HG03139 (cell line): ENCODE data around the gene CLK3.
"Not testable (repeated sequence)": the region's sequence is repeated elsewhere in the genome, so short reads cannot be mapped to it uniquely, and the experiment has no call there.

Source experiments
- ATAC-seq: cut with Tn5 transposase; IDR thresholded peaks from one replicate; pipeline ENCODE4 v1.9.1; 2021; ENCODE audit not compliant: unreplicated experiment

The CLK3 gene

DNA sequence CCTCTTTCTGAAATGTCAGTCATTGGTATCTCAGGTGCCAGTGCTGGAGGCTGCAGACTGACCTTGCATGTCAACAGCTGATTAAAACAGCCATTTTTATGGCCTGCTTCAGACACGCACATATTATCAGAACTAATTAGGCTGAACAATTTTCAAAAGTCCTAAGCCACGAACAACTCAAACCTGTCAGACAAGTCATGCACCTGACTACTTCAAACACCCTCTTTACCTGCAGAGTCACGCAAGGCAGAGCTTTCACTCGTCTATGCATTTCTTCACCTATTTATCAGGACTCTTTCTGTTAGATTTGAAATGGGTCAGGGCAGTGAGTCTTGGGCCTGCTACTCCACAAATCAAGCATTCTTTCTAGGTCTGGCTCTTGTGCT lies 26.7 kb downstream of the CLK3 start:
- ATAC-seq: no peak

DNA sequence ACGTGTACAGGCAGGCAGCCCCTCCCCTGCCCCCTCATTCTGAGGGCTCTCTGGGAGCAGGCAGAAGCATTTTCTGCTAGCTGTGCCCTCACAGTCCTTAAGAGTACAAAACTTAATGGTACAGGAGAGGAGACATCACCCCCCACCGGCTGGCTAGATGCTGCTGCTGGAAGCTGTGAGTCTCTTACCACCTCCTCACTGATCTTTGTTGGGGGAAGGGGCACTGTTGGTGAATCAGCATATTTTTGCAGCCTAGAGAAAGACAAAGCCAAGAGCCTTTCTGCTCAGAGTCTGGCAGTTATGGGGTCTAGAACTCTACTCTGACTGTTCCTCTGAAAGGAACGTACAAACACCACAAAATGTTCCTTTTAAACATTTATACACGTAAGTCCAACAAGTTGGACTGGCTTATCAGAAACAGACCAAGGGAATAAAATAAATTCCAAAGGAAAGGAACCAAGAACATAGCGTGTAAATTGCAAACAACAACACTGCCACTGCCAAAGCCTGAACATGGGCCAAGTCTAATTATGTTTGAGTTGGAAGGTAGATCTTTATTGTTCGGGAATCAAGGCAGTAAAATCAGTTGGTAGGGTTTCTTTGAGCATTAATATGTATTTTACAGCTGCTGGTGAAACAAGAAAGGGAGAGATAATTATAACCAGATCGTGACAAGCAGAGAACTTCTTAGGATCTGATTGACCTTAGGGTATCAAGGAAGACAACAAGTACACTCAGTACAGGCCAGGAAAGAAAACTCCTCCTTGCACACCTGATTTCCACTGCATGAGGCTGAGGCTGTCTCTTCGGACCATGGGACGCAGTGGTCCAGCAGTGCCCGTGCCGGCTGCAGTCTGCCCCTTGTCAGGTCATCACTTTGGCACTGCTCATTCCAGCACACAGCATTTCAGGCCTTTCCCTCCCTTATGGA lies 27.4 kb downstream of the CLK3 start:
- no peak for ATAC-seq

- ATAC-seq: no peak
Observed at GRCh38 chr15:74643665-74644204, 28.1 kb downstream of the CLK3 start.

DNA sequence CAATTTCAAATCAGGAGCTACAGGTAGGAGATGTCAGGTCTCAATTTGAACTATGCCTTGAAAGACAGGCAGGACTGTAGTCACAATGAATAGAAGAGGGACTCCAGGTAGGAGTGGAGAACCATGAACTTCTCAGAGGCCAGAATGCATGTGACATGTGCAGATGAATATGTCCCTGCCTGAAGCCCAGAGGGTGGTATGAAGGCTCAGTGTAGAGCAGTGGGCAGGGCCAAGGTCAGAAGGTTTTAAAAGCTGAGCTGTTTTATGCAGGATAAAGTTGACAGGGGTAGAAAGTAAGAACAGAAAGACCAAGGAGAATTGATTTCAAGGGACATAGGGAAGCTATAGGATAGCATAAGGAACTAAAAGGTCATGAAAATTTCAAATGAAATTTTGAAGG lies 30.8 kb downstream of the CLK3 start:
- no peak for ATAC-seq

DNA sequence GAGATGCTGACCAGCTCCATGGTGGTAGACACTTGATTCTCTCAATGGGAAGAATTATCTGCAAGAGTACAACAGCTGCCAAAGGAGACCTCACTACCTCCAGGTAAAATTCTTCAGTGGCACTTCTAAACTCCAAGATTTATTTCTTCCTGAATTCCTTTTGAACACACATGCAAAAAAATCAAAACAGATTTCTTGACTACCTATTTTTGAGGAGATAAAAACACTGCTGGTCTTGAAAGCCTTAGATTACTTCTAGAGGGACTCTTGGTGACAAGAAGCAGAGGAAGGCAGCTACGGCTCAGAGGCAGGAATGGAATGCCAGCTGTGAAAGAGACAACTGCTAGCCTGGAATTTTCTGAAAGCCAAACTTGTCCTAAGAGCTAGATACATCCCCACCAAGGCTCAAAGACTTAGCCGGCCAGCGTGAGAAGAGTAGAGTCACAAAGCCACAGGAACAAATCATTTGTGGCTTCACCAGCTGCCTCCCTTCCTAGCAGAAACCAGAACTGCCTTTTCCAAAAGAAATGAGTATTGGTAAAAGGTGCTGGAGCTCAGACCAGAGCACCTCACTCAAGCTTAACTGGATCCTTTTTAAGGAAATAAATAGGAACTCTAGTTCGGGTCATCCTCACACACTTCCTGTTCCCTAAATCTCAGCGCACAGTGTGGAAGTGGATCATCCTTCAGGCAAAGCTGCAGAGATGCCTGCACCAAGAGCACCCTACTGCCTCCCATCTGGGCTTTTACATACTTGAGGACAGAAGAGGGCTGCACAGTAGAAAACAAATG lies 32.6 kb downstream of the CLK3 start:
- ATAC-seq: no peak

DNA sequence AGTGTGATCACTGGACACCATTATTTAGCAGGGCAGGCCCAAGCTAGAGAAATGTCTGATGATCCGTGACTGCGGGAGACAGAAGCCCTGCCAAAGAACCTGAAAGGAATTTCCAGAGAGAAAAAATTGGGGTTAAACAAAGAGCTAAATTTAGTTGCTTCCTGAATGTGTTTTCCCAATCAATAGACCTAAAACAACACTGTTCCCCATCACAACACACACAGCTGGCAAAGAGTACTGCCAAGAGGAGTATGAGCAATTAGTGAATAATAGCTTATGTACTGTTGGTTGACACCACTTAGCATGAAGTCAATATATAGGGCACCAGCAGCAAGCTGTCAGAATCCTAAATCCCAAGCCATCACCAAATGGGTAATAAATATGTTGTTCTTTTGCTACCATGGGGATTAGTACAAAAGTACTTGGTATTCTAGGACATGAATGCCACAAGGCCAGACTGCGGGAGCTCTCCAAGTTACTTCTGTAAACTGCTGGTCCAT lies 35.7 kb downstream of the CLK3 start:
- no peak for ATAC-seq

GRCh38 chr15:74653426-74654102 lies 37.9 kb downstream of the CLK3 start:
- no peak for ATAC-seq

GRCh38 chr15:74655424-74655823 lies 39.8 kb downstream of the CLK3 start:
- ATAC-seq: no peak

- no peak for ATAC-seq
Observed at GRCh38 chr15:74656935-74657535, 41.4 kb downstream of the CLK3 start.

DNA sequence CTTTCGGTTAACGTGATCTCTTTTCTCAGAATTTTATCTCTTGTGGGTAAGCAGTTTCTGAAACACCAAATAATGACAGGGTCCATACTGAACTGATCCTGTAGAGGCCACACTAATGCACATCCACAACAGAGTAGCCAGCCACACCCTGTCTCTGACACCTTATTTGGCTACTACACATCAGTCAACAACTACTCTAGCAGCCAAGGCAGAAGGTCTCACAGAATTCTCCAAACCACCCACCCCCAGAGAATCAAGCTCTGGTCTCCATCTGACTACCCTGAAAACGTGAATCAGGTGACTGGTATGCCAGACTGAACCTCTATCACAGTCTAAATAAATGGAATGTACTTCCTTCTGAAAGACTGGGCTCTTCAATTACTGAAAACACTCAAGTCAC lies 42.2 kb downstream of the CLK3 start:
- ATAC-seq: no peak

- ATAC-seq: not testable (repeated sequence)
Observed at GRCh38 chr15:74661280-74661679, 45.6 kb downstream of the CLK3 start.

DNA sequence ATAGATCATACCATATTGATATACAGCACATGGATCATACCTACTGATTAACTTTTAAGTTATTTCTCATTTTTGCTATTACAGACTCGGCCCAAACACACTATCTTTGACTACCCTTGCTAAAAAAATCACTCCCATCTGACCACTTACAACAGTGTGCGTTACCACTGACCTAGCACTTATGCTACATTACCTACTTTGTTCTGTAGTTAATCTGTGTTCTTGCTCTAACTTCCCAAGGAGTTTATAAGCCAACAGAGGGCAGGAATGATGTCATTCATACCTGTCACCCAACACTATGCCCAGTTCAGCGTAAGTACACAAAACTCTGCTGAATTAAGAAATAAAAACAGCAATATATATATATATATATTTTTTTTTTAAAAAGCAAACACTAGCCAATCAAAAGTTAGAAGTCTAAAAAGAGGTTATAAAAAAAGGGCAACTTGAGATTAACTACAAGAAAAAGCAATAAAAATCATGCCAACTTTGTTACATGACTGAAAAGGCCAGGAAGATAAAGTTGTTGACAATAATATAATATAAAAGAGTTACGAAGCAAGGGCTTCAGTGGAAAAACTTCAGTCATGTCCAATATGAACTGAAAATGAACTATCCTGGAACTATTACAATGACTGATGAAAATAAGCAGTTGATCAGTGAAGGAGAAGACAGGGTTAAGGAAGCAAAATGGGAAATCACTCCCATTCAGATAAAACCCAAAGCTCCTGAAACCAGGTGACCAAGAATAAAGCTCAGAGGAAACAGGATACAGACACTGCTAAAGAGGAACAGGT lies 46.6 kb downstream of the CLK3 start:
- ATAC-seq: no peak

DNA sequence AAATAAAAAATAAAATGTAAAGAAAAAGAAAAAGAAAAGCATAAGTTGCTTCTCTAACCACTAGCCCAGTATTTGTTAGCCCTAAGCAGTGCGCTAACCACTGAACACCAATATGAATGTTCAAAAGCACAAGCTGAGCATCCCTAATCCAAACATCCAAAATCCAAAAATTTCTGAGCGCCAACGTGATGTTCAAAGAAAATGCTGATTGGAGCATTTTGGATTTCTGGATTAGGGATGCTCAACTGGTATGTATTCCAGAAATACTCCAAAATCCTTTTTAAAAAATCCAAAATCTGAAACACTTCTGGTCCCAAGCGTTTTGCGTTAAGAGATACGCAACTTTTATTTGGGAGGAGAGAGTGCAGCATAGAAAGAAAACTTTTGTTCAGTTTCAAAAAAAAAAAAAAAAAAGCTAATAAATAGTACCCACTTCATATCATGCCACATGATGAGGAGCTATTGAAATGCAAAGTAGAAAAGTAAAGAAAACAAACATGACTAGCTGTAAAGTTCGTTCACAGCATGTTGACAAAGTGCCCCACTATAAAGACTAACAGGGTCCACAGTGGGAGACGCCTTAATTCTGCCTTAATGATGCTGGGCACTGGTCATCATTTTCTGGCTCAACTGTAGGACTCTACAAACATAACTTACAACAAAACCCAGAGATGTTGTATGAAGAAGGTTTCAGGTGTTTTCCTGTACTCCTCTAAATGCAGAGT lies 47.8 kb downstream of the CLK3 start:
- ATAC-seq: no peak

DNA sequence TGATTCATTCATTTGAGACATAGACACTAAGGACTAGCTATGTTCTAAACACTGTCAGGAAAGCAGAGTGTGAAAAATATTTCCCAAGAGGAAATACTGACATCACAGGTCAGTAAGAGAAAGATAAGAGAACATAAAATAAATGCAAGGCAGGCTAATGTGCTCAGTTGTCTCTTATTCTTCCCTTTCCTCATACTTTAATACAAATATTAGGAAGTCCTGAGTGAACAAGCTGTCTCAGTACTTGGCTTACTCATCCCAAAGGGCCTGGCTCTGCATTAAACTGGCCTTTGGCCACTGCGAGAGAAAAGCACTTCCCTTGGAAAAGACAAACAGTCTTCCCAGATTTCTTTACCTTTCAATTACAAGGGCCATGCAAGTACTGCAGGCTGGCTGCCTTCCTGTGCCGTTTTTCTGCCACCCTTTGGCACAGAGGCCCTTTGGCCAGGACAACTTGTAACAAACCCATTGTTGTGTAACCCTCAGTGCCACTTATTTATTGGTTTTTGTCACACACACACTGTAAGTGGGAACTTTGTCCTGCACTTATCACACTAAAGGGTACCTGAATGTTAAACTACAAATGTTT lies 48.5 kb downstream of the CLK3 start:
- no peak for ATAC-seq

DNA sequence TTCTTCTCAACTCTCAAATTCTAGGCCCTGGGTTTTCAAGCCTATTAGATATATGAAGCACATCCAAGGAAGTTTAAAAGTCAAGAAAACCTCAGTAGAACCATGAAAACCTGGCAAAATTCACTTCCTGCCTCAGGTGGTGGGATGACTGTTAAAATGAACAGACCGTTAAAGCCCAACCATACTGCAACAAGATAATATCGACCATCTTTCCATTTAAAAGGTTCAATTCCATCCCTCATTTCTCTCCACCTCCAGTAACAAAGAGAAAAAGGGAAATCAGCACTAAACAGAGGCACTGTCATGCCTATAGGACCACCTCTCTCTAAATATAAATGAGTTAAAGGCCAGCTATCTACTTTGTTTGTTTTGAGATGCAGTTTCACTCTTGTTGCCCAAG lies 49.0 kb downstream of the CLK3 start:
- no peak for ATAC-seq

GRCh38 chr15:74667975-74668374 lies 52.3 kb downstream of the CLK3 start:
- ATAC-seq: no peak

- ATAC-seq: no peak
Observed at GRCh38 chr15:74669627-74670026, 54.0 kb downstream of the CLK3 start.

DNA sequence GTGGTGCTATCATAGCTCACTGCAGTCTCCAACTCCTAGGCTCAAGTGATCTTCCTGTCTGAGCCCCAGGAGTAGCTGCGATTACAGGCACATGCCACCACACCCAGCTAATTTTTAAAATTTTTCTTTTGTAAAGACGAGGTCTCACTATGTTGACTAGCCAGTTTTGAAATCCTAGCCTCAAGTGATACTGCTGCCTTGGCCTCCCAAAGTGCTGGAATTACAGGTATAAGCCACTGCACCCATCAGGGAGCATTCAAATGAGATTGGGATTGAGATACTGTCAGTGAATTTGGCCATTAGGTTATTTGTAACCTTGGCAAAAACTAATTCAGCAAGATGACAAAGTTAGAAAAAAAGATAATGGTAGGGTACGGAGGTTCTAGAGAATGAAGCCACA lies 58.5 kb downstream of the CLK3 start:
- no peak for ATAC-seq

GRCh38 chr15:74676801-74677200 lies 61.2 kb downstream of the CLK3 start:
- ATAC-seq: no peak
